ENCODE measurements around the gene HSP90AB1. TPM values are rescaled to one million over a fixed set of nuclear protein-coding genes. Genes with fewer than 3 reads are reported as not detected.

HSP90AB1 gene
- total and polyA plus RNA-seq, 2 of the 8 experiments (the other 6 are each of a cell fraction or from before 2014, with no cell fraction given): 1,564 to 2,297 TPM

DNA sequence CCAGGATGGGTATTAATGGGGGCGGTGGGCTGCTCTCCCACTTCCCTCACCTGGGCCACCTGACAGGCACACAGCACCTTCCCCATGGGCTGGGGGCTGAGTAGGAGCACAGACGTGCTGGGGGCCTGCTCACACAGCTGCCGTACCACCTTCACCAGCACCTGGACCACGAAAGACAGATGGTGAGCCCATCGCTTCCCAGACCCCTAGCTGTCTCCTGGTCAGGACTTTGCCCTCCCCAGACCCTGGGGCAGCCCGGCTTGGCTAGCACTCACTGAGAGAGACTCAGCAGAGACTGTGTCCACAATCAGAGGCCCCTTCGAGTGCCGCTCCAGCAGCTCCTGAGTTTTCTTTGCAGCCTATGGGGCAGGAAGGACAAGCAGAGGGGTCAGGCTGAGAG lies 54.2 kb downstream of the HSP90AB1 start:
- H2AFZ ChIP-seq (ENCODE audit: low read length): no peak overlapping the region
- peaks cover 0 to 9% (median 4%) of the 10 kb centered on the region in 4 experiments; a peak in 4 of 7 replicates for H3K4me1 ChIP-seq (replicated peaks in 1 of 4; ENCODE audit: control insufficient read depth in 3 of 4, insufficient read depth in 4 of 4, low read length in 3 of 4)
- no peak overlapping the region for H3K9ac ChIP-seq (replicated peaks in 1 of 4; ENCODE audit: extremely low read depth in 1 of 4, low read depth in 3 of 4, low read length in 3 of 4)
- no peak overlapping the region for H2BK120ac ChIP-seq (replicated peaks; ENCODE audit: low read depth, low read length)
- no peak overlapping the region for H4K91ac ChIP-seq (replicated peaks; ENCODE audit: insufficient read length, low read length)
- H3K9me3 ChIP-seq (ENCODE audit: insufficient read depth in 2 of 2, low read depth in 1 of 2, low read length in 1 of 2): no peaks in the 10 kb centered on the region
- H3K14ac ChIP-seq (ENCODE audit: insufficient read length): no peak overlapping the region
- CTCF ChIA-PET (ENCODE audit: partially characterized antibody): interaction anchor here (0.7 to 13.9 kb wide), 8 partner anchors 9 to 59 kb away, joined by 4 to 330 read pairs (median 8); partner anchors contain the start of genes AARS2, NFKBIE and TMEM151B
- no peak overlapping the region for H2BK15ac ChIP-seq (ENCODE audit: low read length)
- H2BK12ac ChIP-seq (ENCODE audit: low read depth, low read length): no peak overlapping the region
- H3K79me2 ChIP-seq (ENCODE audit: control insufficient read depth in 1 of 2, insufficient read depth in 2 of 2, low read length in 2 of 2): no peaks in the 10 kb centered on the region
- peaks cover 14% of the 10 kb centered on the region for H3K23me2 ChIP-seq (ENCODE audit: low read depth, low read length)
- no peak overlapping the region for H2AK5ac ChIP-seq (ENCODE audit: low read depth, low read length)
- DNase-seq (ENCODE audit: low read depth in 1 of 2, low spot score in 2 of 2) (no peak), FAIRE-seq (no peak)
- no peak overlapping the region for H3K4me2 ChIP-seq (ENCODE audit: insufficient read depth in 1 of 2, low read depth in 2 of 2, low read length in 2 of 2)
- TF ChIP-seq RXRA (IDR thresholded peaks at IDR 0.05; ENCODE audit: insufficient read depth, low read depth, low read length) (no peak), TCF12 (IDR thresholded peaks at IDR 0.05; ENCODE audit: low read depth, low read length) (no peak), BRCA1 (IDR thresholded peaks at IDR 0.05; ENCODE audit: low read depth, low read length) (no peak), RFX5 (IDR thresholded peaks at IDR 0.05; ENCODE audit: borderline replicate concordance, low read depth, low read length) (no peak), YY1 (IDR thresholded peaks at IDR 0.05; ENCODE audit: low read depth, low read length) (no peak), HDAC2 (IDR thresholded peaks at IDR 0.05; ENCODE audit: borderline replicate concordance in 1 of 2, low read depth in 2 of 2, low read length in 2 of 2) (no peak)
- H3K4ac ChIP-seq (replicated peaks; ENCODE audit: insufficient read length, low read depth, low read length): no peak overlapping the region
- H2BK5ac ChIP-seq (ENCODE audit: low read depth, low read length): no peak overlapping the region
- no peak overlapping the region for H3K4me3 ChIP-seq (ENCODE audit: extremely low read depth in 1 of 4, insufficient read depth in 2 of 4, low read depth in 3 of 4, low read length in 4 of 4)
- 89% methylated on average over 7 of the region's 8 CpGs; no CpG with 5 or more reads in 1 of the 2 experiments for WGBS, 2 experiments (ENCODE audit: extremely low coverage in 1 of 2, insufficient coverage in 1 of 2, insufficient read length in 1 of 2, insufficient replicate concordance in 2 of 2, low coverage in 1 of 2, low lambda C conversion rate in 2 of 2, missing lambda C conversion rate in 1 of 2)
- no peak overlapping the region for H3K56ac ChIP-seq (replicated peaks; ENCODE audit: insufficient read length, low read depth, low read length)
- no peak overlapping the region for H3K18ac ChIP-seq (ENCODE audit: extremely low read depth, low read length)
- peaks cover 19 to 52% (median 37%) of the 10 kb centered on the region in 4 experiments for H3K36me3 ChIP-seq (ENCODE audit: control insufficient read depth in 2 of 4, insufficient read depth in 4 of 4, low read length in 3 of 4)
- H4K5ac ChIP-seq (ENCODE audit: insufficient read length, low read depth, low read length): no peak overlapping the region
- H2BK20ac ChIP-seq (ENCODE audit: low read length): no peak overlapping the region
- H3K27ac ChIP-seq (ENCODE audit: low read depth, low read length): no peak overlapping the region
- H3K27me3 ChIP-seq (replicated peaks in 1 of 4; ENCODE audit: control insufficient read depth in 3 of 4, extremely low read depth in 1 of 4, insufficient read depth in 3 of 4, low read length in 3 of 4): peaks cover 0 to 12% (median 6%) of the 10 kb centered on the region in 4 experiments; a peak in 6 of 7 replicates
- POLR2A ChIA-PET (ENCODE audit: partially characterized antibody): interaction anchor here (1.0 to 10.4 kb wide), 11 partner anchors 6 to 53 kb away, joined by 3 to 102 read pairs (median 5); partner anchors contain the start of genes AARS2, SLC35B2 and TMEM151B
- H3K79me1 ChIP-seq (ENCODE audit: low read depth, low read length): no peaks in the 10 kb centered on the region
- H4K20me1 ChIP-seq (replicated peaks in 1 of 2; ENCODE audit: control insufficient read depth in 1 of 2, insufficient read depth in 2 of 2, low read length in 2 of 2): peaks cover 2 to 3% of the 10 kb centered on the region in 2 experiments
- no peak overlapping the region for H4K8ac ChIP-seq (ENCODE audit: extremely low read depth, insufficient read depth, low read length)
- no peak overlapping the region for H3K23ac ChIP-seq (ENCODE audit: insufficient read length)
